Endometrium (tissue), 2 donors: ENCODE measurements around the gene FRA10AC1.

Experiments used
- FAIRE-seq: peaks from 2 replicates; lab custom pipeline; 2012; peaks lifted over from hg19 to GRCh38; lab: Jason Lieb, UNC
- donor health status: control.
- donor health status: control.

Gene FRA10AC1

DNA sequence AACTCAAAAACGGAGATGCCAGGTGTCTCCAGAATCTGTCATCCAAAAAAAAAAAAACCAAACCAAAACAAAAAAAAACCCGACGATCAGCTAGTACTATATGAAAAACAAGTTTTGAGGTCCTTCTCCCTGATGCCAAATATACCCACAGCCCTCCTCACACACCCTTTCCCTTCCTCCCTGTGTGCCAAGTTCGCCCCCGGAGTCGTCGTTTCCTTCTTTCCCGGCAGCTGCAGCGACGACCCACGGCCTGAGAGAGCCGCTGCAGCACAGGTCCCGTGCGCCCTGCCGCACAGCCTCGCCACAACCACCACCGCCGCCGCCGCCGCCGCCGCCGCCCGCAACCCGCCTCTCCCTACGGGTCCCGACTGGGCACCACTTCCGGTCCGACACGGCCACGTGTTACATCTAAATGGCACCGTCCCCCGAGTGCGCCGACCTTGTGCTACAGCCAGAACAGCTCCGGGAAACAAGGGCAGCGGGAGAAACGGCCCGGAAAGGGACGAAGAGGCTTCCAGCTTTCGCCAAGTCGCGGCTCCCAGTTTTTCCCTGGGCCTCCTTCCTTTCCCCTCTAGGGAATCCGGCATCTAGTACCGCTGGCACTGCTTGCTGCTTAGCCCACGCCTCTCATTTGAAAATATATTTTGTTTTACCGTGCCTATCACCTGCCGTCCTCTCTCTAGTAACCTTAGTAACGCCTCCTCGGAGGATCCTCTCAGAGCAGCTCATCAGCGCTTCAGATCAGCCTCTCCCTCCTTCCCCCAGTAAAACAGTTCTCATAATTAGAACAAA, at the start of gene FRA10AC1:
TSS of gene FRA10AC1 (minus strand) at position 383 of the 792 bp plus-strand sequence. CDS start 2,486 bp downstream, outside the sequence.
- FAIRE-seq = no peak

GRCh38 chr10:93751832-93752231, 49.4 kb upstream of the FRA10AC1 start:
- FAIRE-seq = no peak

DNA sequence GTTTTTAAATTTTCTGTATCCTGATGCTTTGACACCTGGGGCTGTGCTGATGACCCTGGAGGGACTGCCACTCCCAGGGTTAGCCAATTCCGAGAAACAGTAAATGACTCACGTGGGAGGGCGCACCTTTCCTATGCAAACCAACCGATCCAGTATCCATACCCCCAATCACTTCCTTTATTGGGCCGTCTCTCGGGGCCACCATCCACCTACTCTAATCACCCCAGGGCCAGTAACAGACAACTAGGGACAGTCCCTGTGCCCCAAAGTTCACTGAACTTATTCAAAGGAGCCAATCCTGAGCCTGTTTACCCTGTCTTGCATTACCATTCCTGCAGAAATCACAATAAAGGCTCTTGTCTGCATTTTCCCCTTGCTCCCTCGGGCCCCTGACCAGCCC, 48.7 kb upstream of the FRA10AC1 start:
- no peak for FAIRE-seq

- no peak for FAIRE-seq
These were observed 46.9 kb upstream of the FRA10AC1 start for GRCh38 chr10:93749218-93749799.

DNA sequence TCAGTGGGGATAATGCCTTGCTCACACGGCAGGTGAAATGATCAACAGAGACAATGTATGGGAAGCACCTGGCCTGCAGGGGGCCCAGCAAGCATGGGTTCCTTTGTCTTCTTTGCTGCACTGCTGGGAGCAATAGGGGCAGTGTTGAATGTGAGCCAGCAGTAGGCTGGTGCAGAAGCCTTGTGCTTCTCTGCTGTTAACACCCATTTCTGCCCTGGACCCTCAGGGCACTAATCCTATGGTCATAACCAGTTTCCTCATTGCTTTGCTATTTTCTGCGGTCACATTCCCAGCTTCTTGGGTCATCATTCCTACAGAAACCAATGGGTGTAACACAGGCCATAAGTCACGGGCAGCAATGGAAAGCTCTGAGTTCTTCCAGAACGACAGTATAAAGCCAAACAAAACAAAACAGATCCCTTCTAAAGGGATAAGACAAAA, 44.5 kb upstream of the FRA10AC1 start:
- FAIRE-seq = no peak

- FAIRE-seq = no peak
These were observed 43.1 kb upstream of the FRA10AC1 start for GRCh38 chr10:93745408-93746065.

DNA sequence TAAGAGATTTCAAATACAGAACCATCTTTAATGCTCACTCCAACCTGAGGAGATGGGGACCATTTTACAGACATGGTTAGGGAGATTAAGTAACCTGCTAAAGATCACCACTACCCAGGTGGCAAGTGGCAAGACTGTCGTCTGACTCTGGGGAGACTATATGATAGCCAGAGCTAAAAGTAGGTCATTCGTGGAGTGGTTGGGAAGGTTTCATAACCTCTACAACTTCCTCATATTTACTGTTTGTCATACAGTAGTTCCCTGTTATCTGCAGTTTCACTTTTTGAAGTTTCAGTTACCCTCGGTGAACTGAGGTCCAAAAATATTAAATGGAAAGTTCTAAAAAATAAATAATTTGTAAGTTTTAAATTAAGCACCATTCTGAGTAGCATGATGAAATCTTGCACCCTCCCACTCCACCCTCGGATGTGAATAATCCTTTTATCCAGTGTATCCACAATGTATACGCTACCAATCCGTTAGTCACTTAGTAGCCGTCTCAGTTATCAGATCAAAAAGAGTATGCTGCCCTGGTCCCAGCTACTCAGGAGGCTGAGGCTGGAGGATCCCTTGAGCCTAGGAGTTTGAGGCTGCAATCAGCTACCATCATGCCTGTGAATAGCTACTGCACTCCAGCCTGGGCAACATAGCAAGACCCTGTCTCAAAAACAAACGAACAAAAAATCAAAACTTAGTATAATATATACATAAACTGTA, 40.4 kb upstream of the FRA10AC1 start:
- no peak for FAIRE-seq

DNA sequence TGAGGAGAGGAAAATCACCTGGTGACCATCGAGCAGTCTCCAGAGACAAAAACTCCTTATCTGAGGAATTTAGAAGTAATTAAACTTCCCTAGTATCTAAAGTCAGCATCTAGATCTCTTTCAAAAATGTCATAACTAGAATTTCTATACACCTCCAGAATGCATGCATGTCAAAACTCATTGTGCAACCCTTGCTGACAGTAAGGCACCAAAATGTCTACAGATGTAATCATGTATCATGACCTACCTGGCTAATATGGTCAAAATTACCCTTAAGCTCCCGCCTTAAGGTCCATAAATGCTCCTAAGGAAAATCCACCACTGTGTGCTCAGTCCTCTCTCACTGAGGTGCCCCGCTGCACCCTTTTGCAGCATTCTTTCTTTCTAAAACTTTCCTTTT, 39.0 kb upstream of the FRA10AC1 start:
- FAIRE-seq = no peak

DNA sequence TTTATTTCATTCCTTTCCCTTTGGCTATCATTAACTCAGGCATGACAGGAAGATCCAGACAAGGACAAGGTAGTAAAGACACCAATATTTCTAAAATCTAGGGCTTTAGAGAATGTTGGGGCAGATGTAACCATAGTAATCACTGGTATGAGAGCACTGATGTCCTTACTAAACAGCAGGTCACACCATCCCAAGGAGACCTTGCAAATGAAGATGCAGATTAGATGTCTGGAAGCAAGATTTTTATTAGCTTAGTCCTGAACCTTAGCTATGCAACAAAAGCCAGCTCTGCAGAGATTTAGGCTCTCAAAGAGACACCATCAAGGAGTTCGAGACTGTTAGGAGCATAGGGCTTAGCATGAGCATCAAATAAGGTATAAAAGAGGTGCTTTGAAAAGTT, 23.6 kb upstream of the FRA10AC1 start:
- no peak for FAIRE-seq

DNA sequence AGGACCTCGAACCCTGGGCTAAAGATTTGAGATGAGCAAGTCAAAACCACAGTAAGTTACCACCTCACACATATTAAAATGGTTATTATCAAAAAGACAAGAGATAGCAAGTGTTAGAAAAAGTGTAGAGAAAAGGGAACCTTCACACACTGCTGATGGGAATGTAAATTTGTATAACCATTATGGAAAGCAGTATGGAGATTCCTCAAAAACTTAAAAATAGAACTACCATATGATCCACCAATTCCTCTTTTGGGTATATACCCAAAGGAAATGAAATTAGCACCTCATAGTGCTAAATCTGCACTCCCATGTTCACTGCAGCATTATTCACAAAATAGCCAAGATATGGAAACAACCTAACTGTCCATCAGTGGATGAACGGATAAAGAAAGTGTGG, 20.8 kb upstream of the FRA10AC1 start:
- FAIRE-seq = no peak

GRCh38 chr10:93722550-93722949, 20.2 kb upstream of the FRA10AC1 start:
- no peak for FAIRE-seq

DNA sequence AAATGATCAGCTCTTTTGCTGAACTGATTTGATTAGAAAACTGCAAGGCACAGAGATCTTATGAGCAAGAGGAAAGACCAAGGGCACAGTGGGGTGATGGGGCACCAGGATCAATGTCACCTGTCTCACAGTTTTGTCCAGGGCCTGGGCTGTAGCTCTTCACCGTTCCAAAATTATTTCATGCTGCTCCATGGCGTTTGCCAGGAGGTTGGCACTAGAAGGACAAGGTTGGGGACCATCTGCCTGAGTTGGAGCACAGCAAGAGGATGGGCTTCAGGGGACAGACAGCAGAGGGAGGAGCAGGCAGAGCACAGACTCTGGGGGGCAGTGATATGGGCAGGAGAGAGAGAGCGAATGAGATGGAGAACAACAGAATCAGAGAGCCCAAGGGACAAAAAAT, 17.5 kb upstream of the FRA10AC1 start:
- FAIRE-seq = no peak

DNA sequence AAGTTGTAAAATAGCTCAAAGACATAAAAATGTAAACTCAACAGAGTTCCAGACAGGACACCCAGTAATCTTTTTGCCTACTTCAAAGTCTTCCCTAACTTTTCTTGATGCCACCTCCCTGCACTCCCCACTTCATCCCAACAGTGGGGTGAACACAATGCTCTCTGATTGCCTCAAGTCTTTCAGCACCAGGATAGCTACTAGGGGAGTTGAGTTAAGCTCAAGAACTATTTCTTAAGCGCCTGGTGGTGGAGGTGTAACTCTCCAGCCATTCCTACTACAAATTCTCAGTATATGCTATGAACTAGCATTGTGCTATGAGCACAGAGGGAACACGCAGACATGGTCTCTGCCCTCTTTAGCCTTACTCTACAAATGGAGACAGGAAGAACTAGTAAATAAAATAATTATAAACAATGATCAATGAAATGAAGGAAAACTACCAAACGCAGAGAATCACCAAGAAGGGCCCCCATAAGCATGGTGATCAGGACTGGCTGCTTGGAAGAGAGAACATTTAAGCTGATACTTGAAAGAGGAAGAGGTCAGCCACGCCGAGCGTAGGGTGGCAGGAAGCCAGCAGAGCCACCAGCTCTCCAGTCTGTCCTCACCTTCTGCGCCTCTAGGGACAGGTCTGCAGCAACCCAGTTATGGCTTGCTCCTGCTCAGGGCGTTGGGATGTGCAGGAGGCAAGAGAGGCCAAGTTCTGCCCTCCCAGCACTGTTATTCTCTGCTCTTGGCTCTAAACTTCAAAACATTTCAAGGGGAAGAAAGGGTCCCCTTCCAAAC, 16.7 kb upstream of the FRA10AC1 start:
- no peak for FAIRE-seq

- FAIRE-seq = no peak
These were observed 14.4 kb upstream of the FRA10AC1 start for GRCh38 chr10:93716766-93717165.

- no peak for FAIRE-seq
These were observed 13.0 kb upstream of the FRA10AC1 start for GRCh38 chr10:93715345-93715744.

GRCh38 chr10:93712593-93712992, 10.2 kb upstream of the FRA10AC1 start:
- no peak for FAIRE-seq

DNA sequence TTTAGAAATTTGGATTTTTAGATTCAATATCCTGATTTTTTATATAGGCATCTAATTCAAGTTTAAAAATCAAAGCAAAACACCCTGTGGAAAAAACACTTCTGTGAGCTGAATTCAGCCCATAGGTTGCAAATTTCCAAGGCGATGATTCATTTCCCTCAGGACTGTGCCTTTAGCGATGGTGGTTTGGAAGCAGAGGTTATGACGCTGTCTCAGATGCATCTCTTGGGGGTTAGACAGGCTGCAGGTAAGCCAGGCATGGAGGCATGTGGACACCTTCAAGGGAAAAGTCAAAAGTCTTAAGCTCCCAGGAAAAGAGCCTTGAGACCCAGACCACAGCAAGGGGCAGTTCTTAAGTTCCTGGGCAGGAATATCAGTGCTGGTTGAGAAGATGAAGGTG, 9.5 kb upstream of the FRA10AC1 start:
- no peak for FAIRE-seq

- FAIRE-seq = no peak
These were observed 8.0 kb upstream of the FRA10AC1 start for GRCh38 chr10:93710333-93710909.

DNA sequence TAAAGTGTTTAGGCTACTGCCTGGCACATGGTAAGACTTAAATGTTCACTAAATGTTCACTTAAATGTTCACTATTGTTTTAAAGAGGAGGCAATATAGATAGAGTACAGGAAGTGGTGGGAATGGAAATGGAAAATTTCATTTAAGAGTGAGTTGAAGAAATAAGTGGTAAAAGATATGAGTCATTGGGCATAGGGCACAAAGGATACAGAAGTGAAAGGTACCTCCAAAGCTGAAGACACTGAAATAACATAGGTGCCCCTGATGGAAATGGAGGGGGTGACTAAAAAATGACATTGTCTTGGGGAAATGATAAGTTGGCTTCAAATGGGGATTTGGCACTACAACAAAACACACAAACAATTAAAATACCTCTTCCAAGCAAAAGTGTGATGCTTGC, 5.2 kb upstream of the FRA10AC1 start:
- FAIRE-seq = no peak

GRCh38 chr10:93704451-93704850, 2.1 kb upstream of the FRA10AC1 start:
- no peak for FAIRE-seq

DNA sequence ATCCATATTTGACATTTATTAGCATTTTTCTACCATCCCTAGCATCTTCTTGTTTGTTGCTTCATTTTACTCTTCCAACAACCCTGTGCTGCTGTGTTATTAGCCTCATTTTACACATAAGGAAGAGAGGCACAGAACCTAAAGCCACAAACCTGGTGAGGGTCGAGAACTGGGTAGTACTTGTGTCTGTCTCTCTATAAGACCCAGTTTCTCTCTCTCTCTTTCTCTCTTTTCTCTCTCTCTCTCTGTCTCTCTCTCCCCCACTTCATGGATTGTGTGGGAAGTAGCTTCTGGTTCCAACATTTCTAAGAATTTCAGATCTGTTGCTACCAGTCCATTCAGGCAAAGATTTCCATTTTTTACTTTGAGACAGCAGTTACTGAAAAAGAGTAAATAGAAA, 1.4 kb upstream of the FRA10AC1 start:
- FAIRE-seq = no peak
